ENCODE data around the gene EEF1A2.

GRCh38 chr20:63529180-63529860, 30.4 kb upstream of the EEF1A2 start:
- TF ChIP-seq CTCF (IDR thresholded peaks at IDR 0.05) (no peak), ZFX (IDR thresholded peaks at IDR 0.05; ENCODE audit: borderline replicate concordance) (no peak)

All from 22Rv1 (cell line).